Measurements from ENCODE around the gene UROD.
A peak's percentile ranks its signal among the peaks of the same experiment; 100 is the strongest.

UROD gene

DNA sequence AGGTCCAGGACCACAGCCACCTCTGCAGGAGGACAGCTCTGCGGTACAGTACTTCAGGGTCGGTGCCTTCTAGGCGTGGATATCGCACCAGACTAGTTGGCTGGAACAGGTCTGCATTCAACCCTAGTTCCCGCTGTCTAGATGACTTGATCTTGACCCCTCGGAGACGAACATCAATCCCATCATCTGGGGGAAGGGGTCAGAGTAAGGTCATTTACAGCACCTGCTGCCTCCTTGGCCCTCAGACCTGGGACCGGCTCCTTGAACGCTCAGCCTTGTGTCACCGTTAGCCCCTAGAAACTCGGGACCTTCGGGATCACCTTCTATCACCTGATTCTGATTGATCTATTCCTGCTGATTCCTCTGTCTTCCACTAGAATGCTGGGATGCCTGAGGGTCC, 3.5 kb upstream of the UROD start:
- no peak for DNase-seq (ENCODE audit: low spot score)

DNA sequence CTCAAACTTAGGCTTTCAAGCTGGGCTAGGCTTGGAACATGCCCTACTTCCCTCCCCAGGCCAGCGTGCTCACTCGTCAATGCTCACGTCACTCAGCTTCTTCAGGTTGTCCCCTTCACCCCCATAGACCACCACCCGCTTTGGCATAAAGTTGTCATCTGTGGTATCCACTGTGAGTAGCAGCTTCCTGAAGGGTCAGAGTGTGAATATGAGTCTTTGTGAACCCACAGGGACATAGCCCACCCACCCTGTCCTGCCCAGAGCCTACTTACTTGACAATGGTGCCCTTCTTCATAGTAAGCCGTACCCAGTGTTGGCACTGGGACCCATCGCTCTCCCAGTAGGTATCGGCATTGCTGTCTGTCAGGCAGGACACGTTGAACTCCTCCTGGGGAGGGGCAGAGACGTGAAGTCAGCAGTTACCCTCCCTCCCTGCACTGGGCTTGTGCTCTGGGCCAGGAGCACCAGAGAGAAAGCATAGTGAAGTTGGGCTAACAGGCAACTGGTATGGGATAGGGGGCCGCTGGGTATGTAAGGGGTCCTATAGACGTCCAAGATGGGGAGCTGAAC, 2.7 kb upstream of the UROD start:
- DNase-seq (ENCODE audit: low spot score): no peak

DNA sequence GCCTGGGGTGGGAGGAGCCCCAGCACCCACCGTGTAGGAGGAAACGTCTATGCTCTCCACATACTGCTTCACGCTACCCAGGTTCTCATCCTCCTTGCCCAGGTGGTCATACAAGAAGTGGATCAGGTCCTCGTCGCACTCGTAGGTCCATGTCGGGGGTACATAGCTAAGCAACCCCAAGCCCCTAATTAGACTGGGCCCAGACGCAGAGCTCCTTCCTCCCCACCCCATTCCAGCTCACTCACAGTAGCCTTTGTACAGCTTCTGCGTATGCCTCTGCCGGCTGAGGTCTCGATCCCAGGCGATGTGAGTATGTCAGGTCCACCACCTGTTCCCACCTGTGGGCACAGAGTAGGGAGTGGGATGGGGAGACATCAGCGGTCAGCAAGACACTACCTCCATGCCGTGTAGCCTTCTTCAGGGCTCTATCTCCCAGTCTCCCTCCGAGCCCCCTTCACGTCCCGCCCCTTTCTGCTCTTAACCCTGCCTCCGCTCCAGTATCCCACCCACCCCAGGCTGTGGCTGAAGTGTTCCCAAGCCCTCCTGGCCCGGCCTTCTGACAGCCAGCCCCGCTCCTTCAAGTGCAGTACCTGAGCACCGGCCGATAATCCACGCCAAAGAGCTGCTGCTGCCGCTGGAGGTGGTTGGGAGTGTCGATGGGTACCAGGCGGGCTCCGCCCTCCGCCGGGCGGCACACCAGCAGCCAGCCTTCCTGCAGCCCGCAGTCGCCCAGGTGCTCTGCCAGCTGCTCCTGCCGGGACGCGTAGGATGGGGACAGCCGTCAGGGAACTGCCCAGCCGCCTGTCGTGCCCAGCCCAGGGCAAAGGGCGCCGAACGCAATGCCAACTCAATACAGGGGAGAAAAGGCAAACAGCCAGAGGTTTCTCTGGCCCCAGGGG, 1.8 kb upstream of the UROD start:
- no peak for DNase-seq (ENCODE audit: low spot score)

DNA sequence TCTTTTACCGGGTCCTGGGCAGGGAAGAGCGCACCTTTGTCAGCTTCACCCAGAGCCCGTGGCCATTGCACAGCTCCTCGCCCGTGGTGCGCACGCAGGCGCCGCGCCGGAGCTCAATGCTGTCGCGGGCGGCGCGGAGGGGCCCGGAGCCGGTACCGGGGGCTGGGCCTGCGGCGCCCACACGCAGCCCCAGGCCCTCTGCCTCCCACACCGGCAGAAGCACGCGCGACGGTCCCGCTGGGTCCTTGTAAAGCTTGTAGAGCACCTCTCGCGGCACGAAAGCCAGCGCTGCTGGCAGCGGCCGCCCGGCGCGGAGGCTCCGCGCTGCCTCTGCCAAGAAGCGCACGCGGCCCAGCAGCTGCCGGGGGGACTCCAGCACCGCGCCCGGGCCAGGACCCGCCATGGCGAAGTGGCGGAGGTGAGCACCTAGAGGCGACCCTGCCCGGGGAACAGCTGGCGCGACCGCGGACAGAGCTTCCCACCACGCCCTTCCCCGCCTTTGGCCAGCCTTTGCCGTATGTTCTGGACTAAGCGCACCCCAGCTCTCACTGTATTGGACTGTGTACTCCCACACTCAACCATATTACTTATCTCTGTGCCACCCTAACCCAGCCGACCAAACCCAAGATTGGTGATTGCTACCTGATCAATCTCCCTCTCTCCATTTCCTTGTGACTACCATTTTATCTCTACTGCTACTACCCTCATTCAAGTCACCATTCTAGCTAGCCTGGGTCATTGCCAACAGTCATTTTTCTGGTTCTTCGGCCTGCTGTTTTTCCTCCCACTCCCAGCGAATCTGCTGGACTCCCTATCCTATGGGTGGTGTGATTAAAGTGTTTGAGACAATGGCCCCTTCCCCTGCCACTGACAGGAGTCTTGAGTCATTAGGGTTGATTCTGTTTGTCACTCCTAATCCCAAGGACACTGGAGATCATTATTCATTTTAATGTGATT, 921 bp upstream of the UROD start, which contains the start of gene HECTD3:
Gene HECTD3, minus strand, starts transcription at position 470 of the 957 bp plus-strand sequence. Its CDS starts 67 bp downstream, at position 403.
- peak; percentile 78 for DNase-seq (ENCODE audit: low spot score)

DNA sequence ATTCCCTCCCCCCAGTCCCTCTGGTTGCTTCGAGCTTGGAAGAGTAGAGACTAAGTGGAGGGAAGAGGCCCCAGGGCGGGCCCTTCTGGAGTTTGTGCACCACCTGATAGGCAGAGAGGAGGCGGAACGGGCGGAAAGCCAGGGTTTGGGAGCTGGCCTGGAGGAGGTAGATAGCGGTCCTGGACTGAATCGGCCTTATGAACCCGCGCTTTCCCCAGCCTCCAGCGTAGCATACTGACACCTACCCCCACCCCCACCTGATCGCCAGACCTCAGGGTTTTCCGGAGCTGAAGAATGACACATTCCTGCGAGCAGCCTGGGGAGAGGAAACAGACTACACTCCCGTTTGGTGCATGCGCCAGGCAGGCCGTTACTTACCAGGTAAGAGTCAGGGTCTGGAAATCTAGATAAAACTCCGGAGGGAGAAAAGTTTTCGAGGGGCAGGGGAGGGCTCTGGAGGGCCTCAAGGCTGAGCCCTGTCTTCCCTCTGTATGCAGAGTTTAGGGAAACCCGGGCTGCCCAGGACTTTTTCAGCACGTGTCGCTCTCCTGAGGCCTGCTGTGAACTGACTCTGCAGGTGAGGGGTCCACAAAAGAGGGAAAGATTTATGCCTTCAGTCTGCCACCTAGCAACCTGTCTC, 705 bp downstream of the UROD start:
- peak; percentile 77 for DNase-seq (ENCODE audit: low spot score)

DNA sequence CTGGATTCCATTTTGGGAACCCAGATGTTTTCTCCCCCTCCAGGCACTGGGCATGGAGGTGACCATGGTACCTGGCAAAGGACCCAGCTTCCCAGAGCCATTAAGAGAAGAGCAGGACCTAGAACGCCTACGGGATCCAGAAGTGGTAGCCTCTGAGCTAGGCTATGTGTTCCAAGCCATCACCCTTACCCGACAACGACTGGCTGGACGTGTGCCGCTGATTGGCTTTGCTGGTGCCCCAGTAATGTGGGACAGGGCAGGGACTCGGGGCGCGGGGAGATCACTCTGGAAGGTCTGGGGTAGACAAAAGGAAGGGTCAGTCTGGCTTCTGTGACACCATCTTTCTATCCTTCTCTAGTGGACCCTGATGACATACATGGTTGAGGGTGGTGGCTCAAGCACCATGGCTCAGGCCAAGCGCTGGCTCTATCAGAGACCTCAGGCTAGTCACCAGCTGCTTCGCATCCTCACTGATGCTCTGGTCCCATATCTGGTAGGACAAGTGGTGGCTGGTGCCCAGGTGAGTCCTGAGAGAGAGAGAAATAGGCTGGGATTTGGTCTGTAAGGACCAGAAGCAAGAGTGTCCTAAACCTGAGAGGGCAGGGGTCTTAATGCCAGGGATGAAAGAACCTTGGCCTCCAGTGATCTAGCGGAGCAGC, 1.6 kb downstream of the UROD start:
- DNase-seq (ENCODE audit: low spot score): no peak

DNA sequence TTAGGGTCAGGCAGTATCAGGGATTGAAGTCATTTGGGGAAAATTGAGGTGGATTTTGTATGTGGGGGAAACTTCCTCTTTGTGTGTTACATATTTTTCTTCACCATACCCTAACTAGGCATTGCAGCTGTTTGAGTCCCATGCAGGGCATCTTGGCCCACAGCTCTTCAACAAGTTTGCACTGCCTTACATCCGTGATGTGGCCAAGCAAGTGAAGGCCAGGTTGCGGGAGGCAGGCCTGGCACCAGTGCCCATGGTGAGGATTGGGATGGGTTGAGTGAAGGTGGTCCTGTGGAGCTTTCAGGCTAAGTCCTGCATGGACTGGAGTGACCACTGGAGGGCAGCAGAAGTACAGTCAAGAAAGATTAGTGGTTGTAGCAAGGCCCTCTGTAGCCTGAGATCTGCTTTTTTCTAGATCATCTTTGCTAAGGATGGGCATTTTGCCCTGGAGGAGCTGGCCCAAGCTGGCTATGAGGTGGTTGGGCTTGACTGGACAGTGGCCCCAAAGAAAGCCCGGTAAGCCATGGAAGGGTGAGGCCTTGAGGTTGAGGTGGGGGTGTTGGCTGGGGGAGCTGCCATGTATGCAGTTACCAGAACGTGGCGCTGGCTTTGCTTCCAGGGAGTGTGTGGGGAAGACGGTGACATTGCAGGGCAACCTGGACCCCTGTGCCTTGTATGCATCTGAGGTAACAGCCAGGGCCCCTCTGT, 2.4 kb downstream of the UROD start:
- peak; percentile 82 for DNase-seq (ENCODE audit: low spot score)

DNA sequence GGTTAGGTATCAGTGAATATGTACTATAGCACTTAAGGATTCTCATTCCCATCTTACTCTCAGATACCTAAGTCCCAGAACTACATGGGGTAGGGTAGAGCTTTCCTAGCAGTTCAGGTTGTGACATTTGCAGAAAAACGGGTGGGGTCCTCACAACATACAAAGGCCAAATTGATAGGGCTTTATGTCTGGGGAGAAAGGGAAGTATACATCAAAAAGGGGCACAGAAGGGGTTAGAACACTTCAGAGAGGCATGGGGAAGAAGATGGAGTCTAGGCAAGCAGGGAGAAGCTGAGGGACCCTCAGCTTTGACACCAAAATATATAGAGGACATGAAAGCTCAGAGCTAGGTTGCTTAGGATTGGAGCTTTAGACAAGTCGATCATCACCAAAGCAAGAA, 3.6 kb downstream of the UROD start:
- no peak for DNase-seq (ENCODE audit: low spot score)

DNA sequence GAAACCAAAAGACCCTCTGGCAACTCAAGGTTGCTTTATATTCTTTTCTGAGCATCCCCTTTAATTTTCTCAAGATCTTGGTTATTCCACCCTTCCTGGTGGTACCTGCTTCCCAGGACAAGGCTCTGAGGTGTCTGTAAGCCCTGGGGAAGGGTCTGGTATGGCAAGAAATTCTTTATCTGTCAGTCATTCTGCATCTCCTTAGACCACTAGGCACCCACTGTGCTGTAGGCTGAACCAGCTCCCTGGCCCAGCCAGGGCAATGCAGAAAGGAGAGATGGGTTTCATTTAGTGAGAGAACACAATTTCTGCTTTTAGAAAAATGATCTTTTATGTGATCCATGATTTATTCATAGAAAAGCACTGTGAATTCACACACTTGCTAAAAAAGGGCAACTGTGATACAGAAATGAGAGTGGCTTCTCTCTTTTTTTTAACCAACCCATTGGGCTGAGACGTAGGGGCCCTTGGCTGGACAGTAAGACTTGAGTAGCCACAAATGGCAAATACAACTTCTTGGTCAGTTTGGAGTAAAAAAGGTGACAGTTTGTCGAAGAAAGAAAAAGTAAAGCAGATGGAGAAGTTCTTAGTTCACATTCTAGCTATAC, 4.1 kb downstream of the UROD start:
- DNase-seq (ENCODE audit: low spot score): no peak

DNA sequence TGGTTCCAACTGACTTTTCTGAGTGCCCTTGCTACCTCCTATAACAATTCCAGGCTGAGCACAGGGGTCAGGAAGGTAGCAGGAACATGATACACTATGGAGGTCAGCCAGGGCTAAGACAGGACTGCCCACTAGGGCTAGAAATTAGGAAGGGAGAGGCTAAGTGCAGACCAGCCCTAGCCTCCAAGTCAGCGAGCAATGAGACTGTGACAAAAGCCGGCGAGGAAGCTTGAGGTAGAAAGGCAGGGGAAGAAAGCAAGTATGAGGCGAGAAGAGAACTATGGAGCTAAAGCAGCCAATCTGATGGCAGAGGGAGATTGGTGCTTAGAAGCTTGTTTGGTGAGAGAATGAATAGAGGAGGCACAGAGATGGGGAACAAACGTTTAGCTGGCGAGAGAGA, 4.7 kb downstream of the UROD start:
- no peak for DNase-seq (ENCODE audit: low spot score)

DNA sequence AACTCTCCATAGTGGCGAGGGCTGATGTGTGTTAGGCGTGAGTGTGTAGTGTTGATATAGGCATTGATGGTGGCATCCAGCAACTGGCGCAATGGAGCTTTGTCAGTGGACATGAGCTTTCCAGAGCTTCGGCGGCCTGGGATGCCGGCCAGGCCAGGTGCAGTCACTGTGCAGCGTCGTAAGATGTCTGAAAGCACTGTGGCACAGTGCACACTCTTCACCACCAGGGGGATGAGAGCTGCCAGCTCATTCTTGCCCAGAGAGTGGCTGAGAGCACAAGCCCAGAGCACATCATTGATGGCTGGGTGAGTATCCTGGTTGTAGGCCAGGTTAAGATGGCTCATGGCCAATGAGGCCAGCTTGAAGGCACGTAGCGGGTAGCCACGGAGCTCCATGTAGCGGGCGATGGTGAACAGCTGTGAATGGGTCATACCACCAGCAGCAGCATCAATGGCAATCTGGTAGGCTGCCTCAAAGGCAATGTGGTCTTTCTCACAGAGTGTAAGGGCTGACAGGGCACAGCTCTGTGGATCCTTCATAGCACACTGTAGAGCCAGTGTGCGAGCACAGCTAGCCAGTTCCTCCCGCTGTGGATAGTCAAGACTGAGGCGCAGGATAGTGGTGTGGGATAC, 6.7 kb downstream of the UROD start:
- peak; percentile 62 for DNase-seq (ENCODE audit: low spot score)

DNA sequence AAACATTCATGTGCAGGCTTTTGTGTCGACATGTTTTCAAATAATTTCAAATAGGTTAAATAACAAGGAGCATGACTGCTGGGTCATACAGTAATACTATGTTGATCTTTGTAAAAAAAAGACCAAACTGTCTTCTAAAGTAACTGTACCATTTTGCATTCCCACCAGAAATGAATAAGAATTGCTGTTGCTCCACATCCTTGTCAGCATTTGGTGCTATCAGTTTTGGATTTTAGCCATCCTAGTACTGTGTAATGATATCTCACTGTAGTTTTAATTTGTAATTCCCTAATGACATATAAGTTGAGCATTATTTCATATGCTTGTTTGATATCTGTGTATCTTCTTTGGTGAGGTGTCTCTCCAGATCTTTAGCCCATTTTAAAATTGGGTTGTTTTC, 11.6 kb downstream of the UROD start:
- no peak for DNase-seq (ENCODE audit: low spot score)

DNA sequence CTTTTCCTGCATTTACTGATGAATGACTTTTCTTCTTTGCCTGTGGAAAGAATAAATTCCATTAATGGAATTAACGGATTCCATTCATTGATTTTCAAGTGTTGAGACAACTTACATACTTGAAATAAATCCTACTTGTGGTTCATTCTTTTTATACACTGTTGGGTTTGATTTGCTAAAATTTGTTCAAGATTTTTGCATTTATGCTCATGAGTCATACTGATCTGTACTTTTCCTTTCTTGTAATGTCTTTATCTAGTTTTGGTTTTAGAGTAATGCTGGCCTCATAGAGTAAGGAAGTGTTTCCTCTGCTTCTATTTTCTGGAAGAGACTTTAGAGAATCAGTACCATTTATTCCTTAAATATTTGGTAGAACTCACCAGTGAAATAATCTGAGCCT, 14.4 kb downstream of the UROD start:
- no peak for DNase-seq (ENCODE audit: low spot score)

DNA sequence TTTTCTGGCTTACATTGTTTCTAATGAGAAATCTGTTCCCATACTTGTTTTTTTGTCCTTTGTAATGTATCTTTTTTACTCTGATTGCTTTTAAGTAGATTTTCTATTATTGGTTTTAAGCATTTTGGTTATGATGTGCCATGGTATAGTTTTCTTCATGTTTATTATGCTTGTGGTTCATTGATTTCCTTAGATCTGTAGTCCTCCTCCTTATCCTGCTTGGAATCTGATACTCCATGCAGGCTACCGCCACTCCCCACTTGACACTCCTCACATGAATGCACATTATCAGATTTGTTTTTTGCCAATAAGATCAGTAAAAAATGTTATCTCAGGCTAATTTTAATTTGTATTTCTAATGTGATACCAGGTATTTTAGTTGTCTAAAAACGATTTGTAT, 20.8 kb downstream of the UROD start:
- DNase-seq (ENCODE audit: low spot score): no peak

DNA sequence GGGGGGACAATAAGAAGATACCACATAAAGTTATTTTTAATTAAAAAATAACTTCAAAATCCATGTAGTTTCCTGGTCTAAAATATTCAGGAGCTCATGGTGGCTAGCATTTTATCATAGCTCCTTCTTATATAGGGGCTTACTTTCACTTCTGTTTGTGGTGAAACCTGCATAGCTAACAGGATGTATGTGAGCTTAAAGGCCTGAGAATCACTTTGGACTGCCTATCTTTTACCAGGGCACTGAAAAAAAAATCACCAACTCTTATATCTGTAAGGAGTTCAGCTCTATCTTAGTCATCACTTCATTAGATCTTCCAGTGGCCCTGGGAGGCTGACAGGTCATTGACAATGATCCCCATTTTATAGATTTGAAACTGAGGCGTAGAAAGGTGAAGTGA, 21.3 kb downstream of the UROD start:
- no peak for DNase-seq (ENCODE audit: low spot score)

DNA sequence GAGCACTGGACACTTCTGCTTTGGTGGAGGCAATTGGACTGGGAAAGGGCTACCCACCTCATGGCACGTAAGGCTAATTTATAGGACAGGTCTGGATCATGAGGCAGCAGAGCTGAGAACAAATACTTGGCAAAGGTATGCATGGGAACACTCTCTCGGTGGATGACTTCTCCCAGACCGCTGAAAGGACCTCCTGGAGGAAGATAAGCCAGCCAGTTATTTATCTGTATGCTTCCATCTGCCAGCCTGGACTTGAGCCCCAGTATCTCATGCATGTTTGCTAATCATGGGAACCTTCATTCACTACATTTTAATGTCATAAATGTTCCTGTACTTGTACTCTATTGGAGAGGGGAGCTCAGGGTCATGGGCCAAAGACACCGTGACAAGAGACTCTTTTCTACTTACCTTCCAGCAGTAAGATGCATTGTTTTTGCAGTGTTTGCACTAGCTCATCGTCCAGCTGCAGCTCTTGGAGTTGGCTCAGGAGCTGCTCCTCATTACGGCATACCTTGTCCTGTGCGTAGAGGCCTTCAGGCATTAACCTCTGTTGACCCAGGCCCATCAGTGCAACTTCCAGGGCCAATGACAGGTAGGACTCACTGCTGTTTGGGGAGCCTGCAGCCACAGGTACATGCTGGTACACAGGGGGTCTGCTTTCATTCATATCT, 23.7 kb downstream of the UROD start:
- DNase-seq (ENCODE audit: low spot score): no peak

DNA sequence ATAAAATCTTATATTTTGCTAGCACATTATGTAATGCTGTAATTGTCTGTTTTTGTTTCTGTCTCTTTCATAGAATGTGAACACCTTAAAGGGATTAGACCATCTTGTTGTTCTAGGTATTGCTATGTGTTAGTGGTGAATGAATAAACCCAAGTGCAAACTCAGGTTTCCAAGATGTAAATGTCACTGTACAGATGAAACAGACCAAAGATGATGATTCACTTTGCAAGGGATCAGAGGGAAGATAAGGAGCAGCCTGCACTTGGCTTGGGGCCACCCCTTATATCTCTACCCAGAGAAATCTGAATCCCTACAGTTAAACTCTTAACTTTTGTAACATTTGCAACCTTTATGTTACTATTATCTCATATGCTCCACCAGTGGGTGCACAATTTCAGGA, 25.4 kb downstream of the UROD start:
- no peak for DNase-seq (ENCODE audit: low spot score)

DNA sequence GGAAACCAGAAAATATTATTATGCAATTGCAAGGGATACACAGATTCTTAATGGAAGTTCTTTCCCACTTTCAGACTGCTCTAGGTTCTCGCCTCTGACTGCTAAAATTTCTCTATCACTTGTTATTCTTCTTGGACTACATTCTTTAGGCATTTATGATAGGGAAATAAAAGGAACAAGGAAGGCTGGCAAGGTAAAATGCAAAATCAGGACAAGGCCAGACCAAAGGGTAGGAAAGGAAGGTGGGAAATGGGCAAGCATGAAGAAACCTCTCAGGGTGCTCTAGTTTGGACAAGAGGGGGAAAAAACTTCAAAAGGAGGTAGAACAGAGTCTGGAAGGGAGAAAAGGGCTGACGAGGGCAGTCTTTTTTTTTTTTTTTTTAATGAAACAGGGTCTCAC, 26.2 kb downstream of the UROD start:
- no peak for DNase-seq (ENCODE audit: low spot score)

DNA sequence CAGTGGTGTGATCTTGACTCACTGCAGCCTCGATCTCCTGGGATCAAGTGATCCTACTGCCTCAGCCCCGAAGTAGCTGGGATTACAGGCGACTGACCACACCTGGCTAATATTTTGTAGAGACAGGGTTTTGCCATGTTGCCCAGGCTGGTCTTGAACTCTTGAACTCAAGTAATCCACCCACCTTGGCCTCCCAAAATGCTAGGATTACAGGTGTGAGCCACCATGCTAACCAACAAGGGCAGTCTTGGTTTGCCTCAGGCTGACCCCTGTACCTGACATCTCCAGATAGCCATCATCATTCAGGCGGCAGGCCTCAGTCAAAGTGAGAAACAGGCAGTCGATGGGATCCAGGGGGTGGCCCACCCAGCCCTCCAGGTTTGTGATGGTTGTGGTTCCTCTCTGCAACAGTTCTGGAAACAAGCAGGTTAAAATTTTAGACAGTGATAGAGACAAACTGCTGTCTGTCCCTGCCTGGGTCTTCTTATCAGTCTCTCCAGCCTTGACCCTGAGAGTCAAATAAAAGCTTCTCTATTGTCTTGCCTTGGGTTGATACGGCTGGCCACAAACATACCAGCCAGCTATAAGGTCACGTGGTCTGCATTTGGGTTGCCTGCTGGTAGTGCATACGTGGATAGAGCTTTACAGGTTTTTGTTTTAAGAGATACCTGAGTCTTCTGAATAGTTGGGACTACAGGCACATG, 26.8 kb downstream of the UROD start:
- no peak for DNase-seq (ENCODE audit: low spot score)
